D721Med (cell line): ENCODE results near the gene GALC.
A peak's percentile ranks its signal among the peaks of the same experiment; 100 is the strongest.

Experiments
- DNase-seq: peaks from one replicate; pipeline ENCODE4 v3.0.0; 2011; ENCODE audit warnings: low spot score; ENCODE audit not compliant: insufficient read length
- FAIRE-seq: peaks from 2 replicates; lab custom pipeline; 2011; peaks lifted over from hg19 to GRCh38; lab: Jason Lieb, UNC
- CTCF ChIP-seq: IDR thresholded peaks from 2 replicates; pipeline ENCODE4 v1.5.1; 2012; ENCODE audit warnings: mild to moderate bottlenecking, control low read depth; ENCODE audit not compliant: insufficient read depth; ENCODE audit errors: missing control alignments

GALC gene

GRCh38 chr14:87901236-87901635 is 91.7 kb downstream of the GALC start:
- no peak for FAIRE-seq
- no peak for TF ChIP-seq CTCF
- no peak for DNase-seq

GRCh38 chr14:87899228-87899627 is 93.8 kb downstream of the GALC start:
- TF ChIP-seq CTCF = no peak
- FAIRE-seq (no peak), DNase-seq (no peak)

GRCh38 chr14:87898301-87898700 is 94.7 kb downstream of the GALC start:
- no peak for TF ChIP-seq CTCF
- FAIRE-seq = no peak
- no peak for DNase-seq

GRCh38 chr14:87896393-87897380 is 96.3 kb downstream of the GALC start:
- peak; percentile 91 for FAIRE-seq
- no peak for DNase-seq
- TF ChIP-seq CTCF = peak; percentile 81

DNA sequence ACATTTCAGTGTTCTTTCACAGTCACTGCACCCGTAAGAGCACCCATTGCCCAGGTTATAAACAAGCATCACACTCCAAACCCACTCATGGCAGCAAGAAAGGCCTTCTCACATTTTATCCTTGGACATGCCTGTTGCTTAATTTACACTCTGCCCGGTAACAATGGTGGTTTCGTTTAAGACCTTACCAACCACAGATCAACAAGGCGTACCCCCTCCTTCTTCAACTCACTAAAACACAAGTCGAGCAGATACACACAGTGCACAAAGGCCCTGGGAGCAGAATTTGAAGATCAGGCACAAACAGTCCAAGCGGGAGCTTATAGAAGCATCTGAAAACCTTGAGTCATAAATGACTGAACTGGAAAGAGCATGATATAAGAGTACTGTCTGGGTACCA is 98.1 kb downstream of the GALC start:
- TF ChIP-seq CTCF = no peak
- no peak for DNase-seq
- FAIRE-seq = no peak

- no peak for TF ChIP-seq CTCF
- DNase-seq (no peak), FAIRE-seq (no peak)
Observed at GRCh38 chr14:87892763-87893162, 100.2 kb downstream of the GALC start.
